HG02981 (cell line): ENCODE data around the gene CYB561.

Source experiments
- ATAC-seq: cut with Tn5 transposase; IDR thresholded peaks from one replicate; pipeline ENCODE4 v1.9.1; 2021; ENCODE audit warnings: mild to moderate bottlenecking, moderate library complexity; ENCODE audit not compliant: unreplicated experiment

CYB561 gene

GRCh38 chr17:63445954-63446752 is at the start of gene CYB561:
Gene CYB561 (minus strand): TSS chr17:63446306. CDS start chr17:63437547, 8,759 bp downstream.
- peak; percentile 52 for ATAC-seq

GRCh38 chr17:63495491-63495890 is 49.4 kb upstream of the CYB561 start:
- no peak for ATAC-seq

- ATAC-seq: no peak
Measured at GRCh38 chr17:63494300-63494928, 48.3 kb upstream of the CYB561 start.

GRCh38 chr17:63493411-63493810 is 47.3 kb upstream of the CYB561 start:
- no peak for ATAC-seq

- no peak for ATAC-seq
Measured at GRCh38 chr17:63492940-63493339, 46.8 kb upstream of the CYB561 start.

GRCh38 chr17:63491977-63492618 is 46.0 kb upstream of the CYB561 start:
- no peak for ATAC-seq

- ATAC-seq: no peak
Measured at GRCh38 chr17:63491413-63491812, 45.3 kb upstream of the CYB561 start.

GRCh38 chr17:63490858-63491400 is 44.8 kb upstream of the CYB561 start:
- ATAC-seq: no peak

- no peak for ATAC-seq
Measured at GRCh38 chr17:63490329-63490728, 44.2 kb upstream of the CYB561 start.

- ATAC-seq: no peak
Measured at GRCh38 chr17:63489291-63489690, 43.2 kb upstream of the CYB561 start.

- no peak for ATAC-seq
Measured at GRCh38 chr17:63488851-63489250, 42.7 kb upstream of the CYB561 start.

- ATAC-seq: no peak
Measured at GRCh38 chr17:63487014-63487339, 40.9 kb upstream of the CYB561 start.

GRCh38 chr17:63486317-63487013 is 40.4 kb upstream of the CYB561 start:
- ATAC-seq: no peak

- no peak for ATAC-seq
Measured at GRCh38 chr17:63483655-63484575, 37.8 kb upstream of the CYB561 start.

- ATAC-seq: no peak
Measured at GRCh38 chr17:63483038-63483437, 36.9 kb upstream of the CYB561 start.

GRCh38 chr17:63482509-63482908 is 36.4 kb upstream of the CYB561 start:
- no peak for ATAC-seq

GRCh38 chr17:63481488-63481870 is 35.4 kb upstream of the CYB561 start:
- ATAC-seq: no peak

- ATAC-seq: no peak
Measured at GRCh38 chr17:63480826-63481487, 34.9 kb upstream of the CYB561 start.

- ATAC-seq: no peak
Measured at GRCh38 chr17:63480192-63480784, 34.2 kb upstream of the CYB561 start.
